Breast epithelium (tissue), 4 donors: Measurements from ENCODE around the gene NGFR. TPM values are rescaled to one million over a fixed set of nuclear protein-coding genes. Genes with fewer than 3 reads are reported as not detected.

Experiments
- DNase-seq, 2 donors: peaks; one replicate each; pipeline ENCODE4 v3.0.0-alpha.2; 2019; ENCODE audit warnings: low spot score in 2 of 2
- H3K27ac ChIP-seq, 2 donors: fragments of 200-600 bp; sonication (generic) in 1 of 2; one replicate each; pipeline ENCODE4 v1.5.1; 2016 to 2019; ENCODE audit warnings: mild to moderate bottlenecking in 1 of 2
- H3K27me3 ChIP-seq, 2 donors: fragments of 200-600 bp; sonication (generic) in 1 of 2; one replicate each; pipeline versions ENCODE4 v1.5.1 to v1.6.0; 2017 to 2019; ENCODE audit warnings: control low read depth in 1 of 2, mild to moderate bottlenecking in 1 of 2
- H3K36me3 ChIP-seq: fragments of 200-600 bp; one replicate; pipeline ENCODE4 v1.5.1; 2019
- H3K4me1 ChIP-seq, 2 donors: fragments of 200-600 bp; sonication (generic); one replicate each; pipeline ENCODE4 v1.5.1; 2016 to 2019; ENCODE audit warnings: control low read depth in 1 of 2
- H3K4me3 ChIP-seq, 3 donors: fragments of 200-600 bp; sonication (generic); 1 replicate in 2 of 3; 2 replicates in 1 of 3; pipeline ENCODE4 v1.5.1; 2016 to 2019; ENCODE audit warnings: mild to moderate bottlenecking in 3 of 3, moderate library complexity in 2 of 3
- H3K9me3 ChIP-seq, 2 donors: fragments of 200-600 bp; sonication (generic) in 1 of 2; one replicate each; pipeline ENCODE4 v1.5.1; 2016 to 2019; ENCODE audit warnings: control low read depth in 1 of 2
- CTCF ChIP-seq, 3 donors: fragments of 450-650 bp; IDR thresholded peaks; one replicate each; pipeline ENCODE4 v1.5.1; 2016 to 2017; ENCODE audit warnings: antibody characterized with exemption in 3 of 3, mild to moderate bottlenecking in 3 of 3, moderate library complexity in 3 of 3
- POLR2A ChIP-seq: fragments of 450-650 bp; IDR thresholded peaks from one replicate; pipeline ENCODE4 v1.6.1; 2016; ENCODE audit warnings: antibody characterized with exemption, mild to moderate bottlenecking, moderate library complexity
- POLR2AphosphoS5 ChIP-seq, 3 donors: sonication (generic); formaldehyde crosslinking; IDR thresholded peaks; one replicate each; pipeline ENCODE4 v1.6.1; 2017; ENCODE audit warnings: antibody characterized with exemption in 3 of 3
- intact Hi-C: fragments of 100-400 bp; cut with DNase I; formaldehyde crosslinking; loops from one replicate; pipeline ENCODE4 v1.15.1; 2023; ENCODE audit warnings: low total_unique reads
- total RNA-seq, 3 donors: library from RNA; depleted of rRNA; stranded (reverse); fragments of >200 nt; gene quantifications; one replicate each; pipeline ENCODE4 v1.1.0, GENCODE V29; 2016

The NGFR gene
- total RNA-seq, 3 donors from 2014 or later = 3.4 to 27.8 (median 17.7) TPM

GRCh38 chr17:49457564-49458535 lies 37.2 kb upstream of the NGFR start:
- intact Hi-C loops = no loop called here
- no peak for DNase-seq
- Histone ChIP-seq H3K4me3 (no peak overlapping the region), H3K9me3 (no peaks in the 10 kb centered on the region), H3K36me3 (no peaks in the 10 kb centered on the region), H3K27me3 (peaks cover 0 to 8% of the 10 kb centered on the region in 2 donors), H3K4me1 (peaks cover 0 to 12% of the 10 kb centered on the region in 2 donors), H3K27ac (no peak overlapping the region)
- TF ChIP-seq CTCF (IDR thresholded peaks at IDR 0.05) (no peak), POLR2AphosphoS5 (IDR thresholded peaks at IDR 0.05) (no peak), POLR2A (no peak)

- no peak for DNase-seq
- TF ChIP-seq CTCF (IDR thresholded peaks at IDR 0.05) (no peak), POLR2AphosphoS5 (IDR thresholded peaks at IDR 0.05) (no peak), POLR2A (no peak)
- Histone ChIP-seq H3K4me1 (peaks cover 0 to 12% of the 10 kb centered on the region in 2 donors), H3K27ac (no peak overlapping the region), H3K9me3 (peaks cover 0 to 7% of the 10 kb centered on the region in 2 donors), H3K36me3 (no peaks in the 10 kb centered on the region), H3K27me3 (peaks cover 0 to 8% of the 10 kb centered on the region in 2 donors), H3K4me3 (no peak overlapping the region)
- intact Hi-C loops = no loop called here
Observed at GRCh38 chr17:49459401-49459984, 35.6 kb upstream of the NGFR start.

- TF ChIP-seq POLR2AphosphoS5 (IDR thresholded peaks at IDR 0.05) (no peak), CTCF (IDR thresholded peaks at IDR 0.05) (no peak)
- H3K27ac ChIP-seq = no peak overlapping the region
- H3K27me3 ChIP-seq = peaks cover 0 to 8% of the 10 kb centered on the region in 2 donors
- no peak for DNase-seq
- H3K4me1 ChIP-seq = peaks cover 0 to 12% of the 10 kb centered on the region in 2 donors
- peaks cover 0 to 7% of the 10 kb centered on the region in 2 donors for H3K9me3 ChIP-seq
- no peaks in the 10 kb centered on the region for H3K36me3 ChIP-seq
- H3K4me3 ChIP-seq = no peak overlapping the region
- intact Hi-C loops = no loop called here
Observed at GRCh38 chr17:49460401-49460800, 34.7 kb upstream of the NGFR start.

- H3K9me3 ChIP-seq = peaks cover 0 to 7% of the 10 kb centered on the region in 2 donors
- no peaks in the 10 kb centered on the region for H3K36me3 ChIP-seq
- no peak overlapping the region for H3K27ac ChIP-seq
- no peak overlapping the region for H3K4me3 ChIP-seq
- H3K27me3 ChIP-seq = peaks cover 0 to 8% of the 10 kb centered on the region in 2 donors
- H3K4me1 ChIP-seq = peaks cover 0 to 7% of the 10 kb centered on the region in 2 donors
- DNase-seq = no peak
- TF ChIP-seq POLR2AphosphoS5 (IDR thresholded peaks at IDR 0.05) (no peak), POLR2A (no peak), CTCF (IDR thresholded peaks at IDR 0.05) (no peak)
- intact Hi-C loops = no loop called here
Observed at GRCh38 chr17:49461580-49461979, 33.5 kb upstream of the NGFR start.

GRCh38 chr17:49464049-49464448 lies 31.0 kb upstream of the NGFR start:
- no peak for DNase-seq
- Histone ChIP-seq H3K4me3 (no peak overlapping the region), H3K36me3 (no peaks in the 10 kb centered on the region), H3K9me3 (peaks cover 0 to 7% of the 10 kb centered on the region in 2 donors), H3K27ac (no peak overlapping the region), H3K27me3 (peaks cover 0 to 8% of the 10 kb centered on the region in 2 donors), H3K4me1 (no peaks in the 10 kb centered on the region)
- intact Hi-C loops = no loop called here
- TF ChIP-seq POLR2AphosphoS5 (IDR thresholded peaks at IDR 0.05) (no peak), POLR2A (no peak), CTCF (IDR thresholded peaks at IDR 0.05) (no peak)
